GM21529 (cell line): ENCODE data around the gene ZNF845.
"Not testable (repeated sequence)": the region's sequence is repeated elsewhere in the genome, so short reads cannot be mapped to it uniquely, and the experiment has no call there.

Experiments
- ATAC-seq: cut with Tn5 transposase; IDR thresholded peaks from one replicate; pipeline ENCODE4 v1.9.1; 2021; ENCODE audit not compliant: unreplicated experiment

The ZNF845 gene

DNA sequence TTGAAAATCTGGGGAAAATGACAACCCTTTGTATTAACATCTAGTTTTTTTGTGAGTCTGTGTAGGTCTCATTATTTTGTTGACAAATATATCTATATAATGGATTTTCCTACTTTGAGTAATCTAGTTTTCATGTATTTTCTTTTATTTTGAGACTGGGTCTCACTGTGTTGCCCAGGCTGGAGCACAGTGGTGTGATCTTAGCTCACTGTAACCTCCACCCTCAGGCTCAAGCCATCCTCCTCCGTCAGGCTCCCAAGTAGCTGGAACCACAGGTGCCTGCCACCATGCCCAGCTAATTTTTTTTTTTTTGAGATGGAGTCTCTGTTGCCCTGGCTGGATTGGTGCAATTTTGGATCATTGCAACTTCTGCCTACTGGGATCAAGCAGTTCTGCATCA, 41.2 kb downstream of the ZNF845 start:
- no peak for ATAC-seq

DNA sequence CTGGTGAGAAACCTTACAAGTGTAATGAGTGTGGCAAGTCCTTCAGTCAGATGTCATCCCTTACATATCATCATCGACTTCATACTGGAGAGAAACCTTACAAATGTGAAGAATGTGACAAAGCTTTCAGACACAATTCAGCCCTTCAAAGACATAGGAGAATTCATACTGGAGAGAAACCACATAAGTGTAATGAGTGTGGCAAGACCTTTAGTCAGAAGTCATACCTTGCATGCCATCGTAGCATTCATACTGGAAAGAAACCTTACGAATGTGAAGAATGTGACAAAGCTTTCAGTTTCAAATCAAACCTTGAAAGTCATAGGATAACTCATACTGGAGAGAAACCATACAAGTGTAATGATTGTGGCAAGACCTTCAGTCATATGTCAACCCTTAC, 47.8 kb downstream of the ZNF845 start:
- ATAC-seq = no peak

DNA sequence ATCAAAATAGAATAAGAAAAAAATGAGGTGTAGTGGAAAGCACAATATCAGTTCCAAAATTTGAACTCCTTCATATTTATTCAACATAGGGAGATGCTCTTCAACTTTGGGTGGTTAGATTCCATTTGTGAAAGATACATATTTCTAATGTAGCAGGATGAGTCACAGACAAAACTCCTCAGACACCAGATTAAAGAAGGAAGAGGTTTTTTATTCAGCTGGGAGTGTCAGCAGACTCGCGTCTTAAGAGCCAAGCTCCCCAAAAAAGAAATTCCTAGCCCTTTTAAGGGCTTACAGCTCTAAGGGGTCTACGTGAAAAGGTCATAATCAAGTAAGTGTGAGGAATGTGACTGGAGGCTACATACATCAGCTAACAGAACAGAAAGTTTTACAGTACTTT, 54.6 kb downstream of the ZNF845 start:
- no peak for ATAC-seq

DNA sequence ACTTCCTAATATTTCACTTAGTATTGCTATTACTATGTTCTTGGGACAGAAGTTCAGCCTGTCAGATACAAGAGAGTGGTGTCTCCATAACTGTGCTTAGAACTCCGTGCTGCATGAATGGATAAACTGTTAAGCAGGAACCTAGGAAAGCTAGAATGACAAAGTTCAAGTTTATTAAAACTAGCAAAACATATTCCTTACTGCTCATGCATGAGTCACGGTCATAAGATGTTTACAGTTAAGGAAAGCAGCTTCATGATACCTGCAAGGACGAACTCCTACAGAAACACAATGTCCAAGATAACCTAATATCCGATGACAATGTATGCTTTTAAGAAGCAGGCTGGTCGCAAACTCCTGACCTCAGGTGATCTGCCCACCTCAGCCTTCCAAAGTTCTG, 55.4 kb downstream of the ZNF845 start:
- no peak for ATAC-seq

DNA sequence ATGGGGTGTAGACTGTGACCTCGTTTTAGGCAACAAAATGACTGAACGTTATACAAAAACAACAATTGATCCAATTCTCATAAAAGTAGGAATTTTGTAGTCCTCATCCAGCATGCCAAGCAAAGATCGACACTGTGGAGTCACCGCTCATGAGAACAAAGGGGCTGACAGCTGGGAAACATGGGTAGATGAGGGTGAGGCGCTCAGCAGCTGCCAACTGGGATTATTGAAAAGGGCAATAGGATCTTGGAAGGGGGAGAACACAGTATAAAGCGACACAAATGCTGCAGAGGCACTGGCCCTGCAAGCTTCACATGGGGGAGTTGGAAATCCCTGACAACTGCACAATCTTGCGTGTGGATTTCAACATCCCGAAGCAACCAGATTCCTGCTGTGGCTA, 56.0 kb downstream of the ZNF845 start:
- no peak for ATAC-seq

DNA sequence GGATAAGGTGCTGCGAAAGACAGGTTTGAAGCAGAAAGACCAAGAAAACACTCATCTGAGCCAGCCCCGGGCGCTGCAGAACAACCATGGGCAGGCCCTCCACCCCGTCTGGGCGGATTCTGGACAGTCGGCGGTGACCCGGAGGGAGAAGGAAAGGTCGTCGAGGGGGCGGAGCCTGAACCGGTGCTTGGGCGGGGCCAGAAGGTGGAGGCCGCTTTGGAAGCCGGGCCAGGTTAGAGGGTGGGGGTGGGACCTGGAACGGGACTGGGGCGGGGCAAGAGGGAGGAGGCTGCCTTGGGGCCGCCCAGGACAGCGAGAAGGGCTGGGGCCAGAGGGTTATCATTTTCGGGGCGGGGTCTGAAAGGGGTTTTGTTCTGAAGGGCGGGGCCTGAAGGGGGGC, 56.4 kb downstream of the ZNF845 start:
- ATAC-seq = no peak

DNA sequence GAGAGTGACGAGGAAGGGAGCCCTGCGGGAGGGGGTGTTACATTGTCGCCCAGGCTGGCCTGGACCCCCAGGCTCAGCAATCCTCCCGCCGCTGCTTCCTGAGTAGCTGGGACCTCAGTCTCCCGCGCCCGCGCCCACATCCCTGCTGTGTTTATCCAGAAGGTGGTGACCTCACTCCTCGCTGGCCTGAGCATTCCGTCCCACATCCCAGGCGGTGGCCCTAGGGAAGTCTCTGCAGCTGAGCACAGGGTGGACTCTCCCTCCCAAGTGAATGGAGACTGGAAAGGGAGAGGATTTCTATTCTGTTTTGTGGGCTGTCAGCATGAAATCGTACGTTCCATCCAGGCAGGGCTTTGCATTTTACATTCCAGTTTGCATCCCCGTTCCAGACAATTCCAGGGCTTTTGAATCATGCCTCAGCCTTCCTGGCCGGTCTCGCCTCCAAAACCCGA, 61.0 kb downstream of the ZNF845 start:
- no peak for ATAC-seq

DNA sequence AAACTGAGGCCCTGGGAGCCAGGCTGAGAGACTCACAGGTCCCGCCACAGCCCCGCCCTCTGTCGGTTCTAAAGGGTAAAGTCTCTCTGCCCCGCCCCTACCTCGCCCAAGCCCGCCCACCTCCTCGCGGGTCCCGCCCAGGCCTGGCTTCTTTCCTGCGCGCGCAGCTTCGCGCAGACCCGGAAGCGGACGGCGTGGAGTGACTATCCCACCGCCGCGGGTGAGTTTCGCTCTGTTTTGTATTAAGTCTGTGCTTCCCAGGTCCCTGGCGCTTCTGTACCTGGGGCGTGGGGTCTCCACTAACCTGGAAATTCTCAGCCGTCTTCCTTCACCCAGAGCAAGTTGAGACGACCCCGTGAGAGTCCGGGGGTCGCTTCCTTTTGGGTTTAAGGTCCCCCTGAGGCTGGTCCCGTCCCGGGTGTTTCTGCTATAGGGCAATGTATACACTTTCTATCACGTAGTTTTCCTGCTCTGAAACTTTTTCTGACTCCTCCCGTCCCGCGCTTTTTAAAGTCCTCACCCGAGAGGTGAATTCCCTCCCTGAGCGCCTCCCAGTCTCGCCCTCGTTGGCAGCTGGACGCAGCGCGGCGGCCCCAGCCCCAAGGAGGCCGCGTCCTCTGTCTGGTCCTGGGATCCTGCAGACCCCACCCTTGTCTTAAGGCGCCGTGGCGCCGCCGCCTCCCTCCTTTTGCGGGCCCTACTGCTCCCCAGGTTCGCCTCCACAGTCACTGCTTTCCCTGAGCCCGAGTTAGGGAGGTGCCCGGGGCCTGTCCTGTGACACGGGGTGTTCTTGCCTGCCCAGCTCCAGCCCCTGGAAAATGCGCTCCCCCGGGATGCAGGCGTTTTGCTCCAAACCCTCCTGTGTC, 61.7 kb downstream of the ZNF845 start, which contains the start of gene ZNF765:
TSS of gene ZNF765 (plus strand) at position 176 of the 866 bp plus-strand sequence. CDS start 2,867 bp downstream, outside the sequence.
- peak; percentile 92 for ATAC-seq

DNA sequence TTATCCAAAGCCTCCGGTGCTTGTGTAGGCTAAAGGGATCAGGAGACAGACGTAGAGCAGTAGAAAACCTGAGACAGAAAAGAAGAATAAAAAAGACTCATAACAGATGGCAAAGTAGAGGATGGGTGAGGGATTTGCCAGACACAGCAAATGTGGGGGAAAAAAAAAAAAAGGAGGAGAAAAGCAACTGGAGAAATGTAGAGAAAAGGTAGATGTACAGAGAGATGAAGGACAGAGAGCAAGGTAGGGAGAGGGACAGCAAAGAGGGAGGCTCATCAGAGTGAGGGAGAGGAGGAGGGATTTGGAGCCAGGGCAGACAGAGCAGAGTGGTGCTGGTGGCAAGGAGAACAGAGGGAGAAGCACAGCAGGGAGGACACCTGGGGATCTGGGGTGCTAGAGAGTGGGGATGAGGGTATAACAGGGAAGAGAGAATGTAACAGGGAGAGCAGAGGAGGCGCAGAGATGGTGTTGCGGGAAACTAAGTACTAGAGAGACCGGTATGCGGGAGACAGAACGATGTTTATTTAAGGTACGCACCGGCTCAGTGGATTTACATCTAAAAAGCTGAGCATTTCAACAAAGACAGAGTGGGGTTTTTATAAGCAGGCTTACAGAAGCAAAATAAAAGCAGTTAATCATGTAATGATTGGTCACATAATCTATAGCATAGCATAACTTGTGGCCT, 62.4 kb downstream of the ZNF845 start:
- ATAC-seq = not testable (repeated sequence)

DNA sequence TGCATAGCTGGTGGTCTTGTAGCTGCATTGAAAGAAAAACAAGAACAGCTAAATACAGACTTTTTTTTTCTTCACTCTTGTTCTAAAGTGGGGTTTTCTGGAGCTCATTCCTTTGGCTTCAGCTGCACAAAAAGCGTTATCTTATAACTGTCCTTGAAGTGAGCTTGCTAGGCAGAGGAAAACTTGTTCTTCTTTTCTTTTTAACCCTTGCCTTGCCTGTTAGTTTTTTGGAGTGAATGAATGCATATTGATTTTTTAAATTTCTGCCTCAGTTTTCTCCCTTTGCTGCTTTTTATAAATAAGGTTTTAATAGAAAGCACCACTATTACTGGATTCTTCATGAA, 62.9 kb downstream of the ZNF845 start:
- no peak for ATAC-seq

DNA sequence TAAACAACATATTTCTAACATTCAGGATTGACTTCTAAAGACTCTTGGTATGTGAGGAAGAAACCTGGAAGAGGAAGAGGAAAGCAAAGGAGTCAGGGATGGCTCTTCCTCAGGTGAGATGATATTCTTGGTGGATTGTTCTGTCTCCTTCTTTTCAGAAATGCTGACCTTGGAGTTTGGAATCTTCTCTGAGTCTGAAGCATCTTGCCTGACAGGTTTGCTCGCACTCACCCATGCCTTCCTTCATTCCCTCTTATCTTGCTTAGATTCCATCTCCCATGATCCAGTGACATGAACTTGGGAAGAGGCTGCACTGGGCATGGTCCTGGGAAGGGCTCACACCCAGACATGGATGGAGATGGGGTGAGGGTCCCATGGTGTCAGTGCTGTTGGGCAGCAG, 64.4 kb downstream of the ZNF845 start:
- not testable (repeated sequence) for ATAC-seq
